Retina (tissue), 1 donor: ENCODE results near the gene APOL6.

Experiments
- DNase-seq: peaks from one replicate; pipeline ENCODE4 v3.0.0-alpha.2; 2016

Gene APOL6, protein sequence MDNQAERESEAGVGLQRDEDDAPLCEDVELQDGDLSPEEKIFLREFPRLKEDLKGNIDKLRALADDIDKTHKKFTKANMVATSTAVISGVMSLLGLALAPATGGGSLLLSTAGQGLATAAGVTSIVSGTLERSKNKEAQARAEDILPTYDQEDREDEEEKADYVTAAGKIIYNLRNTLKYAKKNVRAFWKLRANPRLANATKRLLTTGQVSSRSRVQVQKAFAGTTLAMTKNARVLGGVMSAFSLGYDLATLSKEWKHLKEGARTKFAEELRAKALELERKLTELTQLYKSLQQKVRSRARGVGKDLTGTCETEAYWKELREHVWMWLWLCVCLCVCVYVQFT

DNA sequence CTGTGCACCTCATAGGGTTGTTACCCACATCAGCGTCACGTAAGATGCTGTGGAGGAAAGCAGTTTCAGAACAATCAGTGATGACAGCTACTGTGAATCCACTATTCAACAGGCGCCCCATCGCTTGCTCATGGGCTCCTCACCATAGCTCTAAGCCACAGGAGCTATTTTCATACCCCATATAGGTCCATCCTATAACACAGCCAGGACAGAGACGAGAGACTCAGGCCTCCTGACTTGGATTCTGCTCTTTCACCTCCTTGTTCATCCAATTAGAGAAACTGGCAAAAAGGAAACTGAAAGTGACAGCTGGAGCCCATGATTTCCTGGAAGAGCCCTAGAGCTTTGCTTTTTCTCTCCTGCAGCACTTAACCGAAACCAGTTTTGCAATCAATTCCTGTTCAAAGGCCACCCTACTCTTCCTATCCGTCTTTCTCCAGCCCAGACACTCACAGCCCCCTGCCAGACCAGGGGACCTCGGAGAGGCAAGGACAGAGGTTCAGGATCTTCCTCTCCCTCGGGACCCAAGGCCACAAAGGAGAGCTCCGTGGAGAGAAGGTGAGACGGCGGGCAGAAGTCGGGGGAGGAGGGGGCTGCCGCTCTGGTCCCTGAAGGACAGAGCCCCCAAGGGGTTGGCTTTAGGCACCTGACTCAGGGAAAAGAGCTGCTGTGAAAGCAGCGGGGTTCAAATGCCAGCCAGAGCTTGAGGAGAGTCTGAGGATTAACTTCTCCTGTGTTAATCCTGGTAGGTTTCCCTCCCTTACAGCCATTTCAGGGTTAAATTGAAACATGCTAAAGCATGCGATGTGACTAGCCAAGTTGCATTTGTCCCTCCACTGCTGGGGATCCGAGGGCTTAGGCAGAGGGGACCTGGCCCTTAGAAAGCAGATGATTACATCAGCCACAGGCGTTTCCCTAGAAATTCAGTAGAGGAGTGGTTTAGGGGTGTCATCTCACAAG, at the start of gene APOL6:
TSS of gene APOL6 (plus strand) at position 381 of the 960 bp plus-strand sequence. CDS start 7,980 bp downstream, outside the sequence.
- DNase-seq = peak; percentile 54

DNA sequence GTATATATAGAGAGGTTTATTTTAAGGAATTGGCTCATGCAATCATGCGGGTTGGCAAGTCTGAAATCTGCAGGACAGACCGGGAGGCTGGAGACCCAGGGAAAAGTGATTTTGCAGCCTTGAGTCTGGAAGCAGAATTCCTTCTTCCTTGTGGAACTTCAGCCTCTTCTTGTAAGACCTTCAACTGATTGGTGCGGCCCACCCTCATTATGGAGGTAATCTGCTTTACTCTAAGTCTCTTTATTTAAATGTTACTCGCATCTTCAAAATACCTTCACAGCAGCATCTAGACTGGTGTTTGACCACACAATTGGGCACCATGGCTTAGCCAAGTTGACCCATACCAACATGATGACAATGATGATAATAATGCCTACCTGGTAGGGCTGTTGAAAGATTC, 48.9 kb upstream of the APOL6 start:
- DNase-seq = no peak

- DNase-seq = no peak
Observed at GRCh38 chr22:35600476-35600875, 47.8 kb upstream of the APOL6 start.

GRCh38 chr22:35601013-35601580, 47.1 kb upstream of the APOL6 start:
- no peak for DNase-seq

- no peak for DNase-seq
Observed at GRCh38 chr22:35601743-35602615, 46.3 kb upstream of the APOL6 start.

- DNase-seq = no peak
Observed at GRCh38 chr22:35604621-35605368, 43.5 kb upstream of the APOL6 start.

DNA sequence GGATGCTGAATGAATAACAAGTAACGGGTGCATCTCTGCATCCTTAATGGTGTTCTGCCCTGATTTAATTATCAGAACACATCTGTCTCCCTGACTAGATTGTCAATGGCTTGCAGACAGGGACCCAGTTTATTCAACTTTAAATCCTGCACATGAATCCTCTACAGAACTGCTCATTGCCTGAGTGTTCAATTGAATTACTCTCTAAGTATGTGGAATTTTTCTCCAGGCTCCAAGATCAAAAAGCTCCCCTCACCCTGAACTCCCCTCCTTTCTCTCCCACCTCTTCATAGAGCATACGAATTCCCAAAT, 42.9 kb upstream of the APOL6 start:
- DNase-seq = no peak

GRCh38 chr22:35605851-35606481, 42.3 kb upstream of the APOL6 start:
- DNase-seq = no peak

DNA sequence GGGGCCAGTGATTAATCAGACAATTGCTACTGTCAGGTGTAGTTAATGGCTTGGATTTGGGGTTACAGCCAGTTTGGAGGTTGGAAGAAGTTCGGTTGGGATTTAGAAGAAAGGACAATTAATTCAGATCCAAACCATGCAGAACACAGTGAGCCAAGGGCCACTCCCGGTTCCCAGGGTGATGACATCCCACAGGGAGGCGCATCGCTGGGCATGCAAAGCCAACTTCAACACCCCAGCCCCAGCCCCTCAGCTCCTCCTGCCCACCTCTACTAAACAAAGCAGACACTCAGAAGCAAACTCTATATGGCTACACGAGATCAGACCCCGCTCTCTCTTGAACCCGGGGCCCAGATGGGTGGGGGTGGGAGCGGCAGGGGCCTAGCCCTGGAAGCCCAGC, 41.3 kb upstream of the APOL6 start:
- DNase-seq = no peak

DNA sequence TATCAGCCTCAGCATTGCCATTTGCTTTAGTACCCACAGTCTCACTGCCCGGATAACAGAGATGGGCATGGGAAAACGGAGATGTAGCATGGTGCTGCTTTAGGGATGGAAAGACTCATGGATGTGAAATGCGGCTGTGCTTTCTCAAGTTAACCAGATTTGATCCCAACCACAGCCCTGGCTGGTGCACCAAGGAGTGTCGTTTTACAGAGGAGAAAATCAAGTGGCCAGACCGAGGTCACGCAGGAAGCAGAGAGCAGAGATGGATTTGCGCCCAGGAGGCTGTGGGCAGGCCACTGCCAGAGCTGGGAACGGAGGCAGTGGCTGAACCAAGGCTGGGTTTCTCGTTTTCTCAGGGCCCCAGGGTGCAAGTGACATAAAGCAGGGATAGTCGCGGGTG, 40.2 kb upstream of the APOL6 start:
- no peak for DNase-seq

- no peak for DNase-seq
Observed at GRCh38 chr22:35609261-35609660, 39.0 kb upstream of the APOL6 start.

DNA sequence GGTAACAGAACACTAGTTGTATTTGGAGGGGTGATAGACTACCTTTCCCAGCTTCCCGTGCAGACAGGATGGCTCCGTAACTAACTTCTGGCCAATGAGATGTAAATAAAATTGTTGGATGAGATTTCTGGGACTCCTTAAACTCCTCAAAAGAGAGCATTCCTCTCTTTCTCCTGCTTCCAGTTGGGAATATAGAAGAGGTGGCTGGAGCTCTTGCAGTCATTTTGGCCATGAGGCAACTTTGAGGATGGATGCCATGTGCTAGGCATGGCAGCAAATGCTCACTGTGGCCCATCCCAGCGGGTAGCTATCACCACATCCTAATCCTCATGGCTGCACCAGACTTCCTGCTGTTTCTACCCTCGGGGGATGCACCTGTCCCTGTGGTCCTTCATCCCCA, 38.5 kb upstream of the APOL6 start:
- no peak for DNase-seq

- no peak for DNase-seq
Observed at GRCh38 chr22:35610741-35611140, 37.5 kb upstream of the APOL6 start.

GRCh38 chr22:35611200-35611890, 36.9 kb upstream of the APOL6 start:
- no peak for DNase-seq

- no peak for DNase-seq
Observed at GRCh38 chr22:35611891-35612576, 36.2 kb upstream of the APOL6 start.

GRCh38 chr22:35612903-35613302, 35.3 kb upstream of the APOL6 start:
- DNase-seq = no peak

DNA sequence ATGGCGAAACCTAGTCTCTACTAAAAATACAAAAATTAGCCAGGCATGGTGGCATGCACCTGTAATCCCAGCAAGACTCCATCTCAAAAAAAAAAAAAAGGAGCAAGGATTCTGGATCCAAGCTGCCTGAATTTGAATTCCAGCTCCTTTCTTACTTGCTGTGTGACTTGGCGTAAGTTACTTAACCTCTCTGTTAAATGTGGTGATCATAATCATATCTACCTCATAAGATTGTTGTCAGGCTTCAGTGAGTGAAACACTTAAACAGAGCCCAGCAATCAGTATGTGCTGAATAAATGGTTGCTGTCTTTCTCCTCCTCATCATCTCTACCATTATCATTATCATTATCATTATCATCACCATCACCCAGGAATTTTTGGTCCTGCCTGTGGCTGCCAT, 33.8 kb upstream of the APOL6 start:
- no peak for DNase-seq

- no peak for DNase-seq
Observed at GRCh38 chr22:35615156-35615555, 33.1 kb upstream of the APOL6 start.

GRCh38 chr22:35616043-35616442, 32.2 kb upstream of the APOL6 start:
- no peak for DNase-seq

GRCh38 chr22:35617137-35617755, 31.0 kb upstream of the APOL6 start, which contains the start of gene MB:
TSS of gene MB (minus strand) at chr22:35617329. CDS start at chr22:35617257, 72 bp downstream.
- DNase-seq = no peak
